DMS153 (cell line): ENCODE results near the gene NRG4.
"Not testable (repeated sequence)": the region's sequence is repeated elsewhere in the genome, so short reads cannot be mapped to it uniquely, and the experiment has no call there.

Experiments used
- DNase-seq: peaks from one replicate; lab custom pipeline; 2025; lab: John Stamatoyannopoulos, UW

Gene NRG4

DNA sequence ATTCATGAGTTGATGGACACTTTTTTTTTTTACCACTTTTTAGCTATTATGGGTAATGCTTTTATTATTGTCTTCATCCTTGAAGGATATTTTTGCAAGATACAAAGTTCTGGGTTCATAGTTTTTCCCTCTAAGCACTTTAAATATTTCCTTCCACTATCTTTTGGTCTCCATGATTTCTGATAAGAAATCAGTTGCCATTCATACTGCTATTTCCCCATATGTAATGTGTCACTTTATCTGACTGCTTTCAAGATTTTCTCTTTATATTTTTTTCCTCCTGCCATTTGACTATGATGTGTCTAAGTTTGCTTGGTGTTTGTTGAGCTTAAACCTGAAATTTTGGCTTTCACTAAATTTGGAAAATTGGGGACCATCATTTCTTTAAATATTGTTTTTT lies 19.3 kb downstream of the NRG4 start:
- no peak for DNase-seq

DNA sequence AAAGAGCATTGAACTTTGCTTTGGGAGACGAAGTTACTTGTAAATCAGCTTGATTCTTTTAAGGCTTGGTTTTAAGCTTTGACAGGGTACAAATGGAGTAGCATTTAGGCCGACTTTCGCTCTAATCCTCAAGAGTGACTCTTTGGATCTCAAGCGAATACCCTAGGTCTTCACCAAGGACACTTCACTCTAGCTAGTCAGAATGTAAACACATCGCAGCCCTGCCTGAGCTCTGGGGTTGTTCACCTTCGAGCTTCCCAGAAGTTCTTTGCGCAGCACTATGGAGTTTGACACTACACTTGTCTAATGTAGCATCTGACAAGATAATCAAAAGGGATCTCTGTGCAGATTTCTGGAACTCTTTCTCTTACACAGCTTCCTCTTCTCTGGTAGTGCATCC lies 22.3 kb downstream of the NRG4 start:
- DNase-seq = no peak

DNA sequence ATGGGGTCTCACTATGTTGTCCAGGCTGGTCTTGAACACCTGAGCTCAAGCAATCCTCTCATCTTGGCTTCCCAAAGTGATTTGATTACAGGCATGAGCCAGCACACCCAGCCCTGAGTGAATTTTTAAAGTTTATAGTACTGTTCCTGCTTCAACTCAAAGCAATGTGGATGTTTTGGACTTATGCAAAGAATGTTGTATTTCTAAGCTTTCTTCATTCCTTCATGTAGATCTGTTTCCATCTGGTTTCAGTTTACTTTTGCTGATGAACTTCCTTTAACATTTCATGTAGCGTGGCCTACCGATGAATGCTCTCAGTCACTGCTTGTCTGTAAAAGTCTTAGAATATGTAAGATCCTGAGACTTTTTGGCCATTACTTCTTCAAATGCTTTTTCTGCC lies 23.2 kb downstream of the NRG4 start:
- DNase-seq = no peak

DNA sequence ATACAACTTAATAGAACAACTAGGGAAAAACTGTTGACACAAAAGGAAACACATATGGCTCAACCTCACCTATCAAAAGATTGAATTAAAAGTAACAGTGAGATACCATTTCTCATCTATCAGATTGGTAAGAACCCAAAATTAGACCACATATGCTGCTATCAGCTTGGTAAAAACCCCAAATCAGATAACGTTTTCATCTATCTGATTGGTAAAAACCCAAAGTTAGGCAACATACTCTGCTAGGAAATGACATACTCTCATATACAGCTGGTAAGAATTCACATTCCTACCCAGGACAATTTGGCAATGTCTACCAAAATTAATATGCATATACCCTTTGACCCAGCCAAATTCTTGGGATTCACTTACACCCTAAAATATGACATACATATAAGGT lies 26.3 kb downstream of the NRG4 start:
- no peak for DNase-seq

DNA sequence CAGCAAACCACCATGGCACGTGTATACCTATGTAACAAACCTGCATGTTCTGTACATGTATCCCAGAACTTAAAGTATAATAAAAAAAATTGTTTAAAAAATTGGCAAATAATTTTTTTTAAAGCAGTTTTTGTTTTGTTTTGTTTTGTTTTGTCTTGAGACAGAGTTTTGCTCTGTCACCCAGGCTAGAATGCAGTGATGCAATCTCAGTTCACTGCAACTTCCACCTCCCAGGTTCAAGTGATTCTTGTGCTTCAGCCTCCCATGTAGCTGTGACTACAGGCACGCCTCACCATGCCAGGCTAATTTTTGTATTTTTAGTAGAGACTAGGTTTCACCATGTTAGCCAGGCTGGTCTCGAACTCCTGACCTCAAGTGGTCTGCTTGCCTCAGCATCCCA lies 27.5 kb downstream of the NRG4 start:
- DNase-seq = not testable (repeated sequence)

DNA sequence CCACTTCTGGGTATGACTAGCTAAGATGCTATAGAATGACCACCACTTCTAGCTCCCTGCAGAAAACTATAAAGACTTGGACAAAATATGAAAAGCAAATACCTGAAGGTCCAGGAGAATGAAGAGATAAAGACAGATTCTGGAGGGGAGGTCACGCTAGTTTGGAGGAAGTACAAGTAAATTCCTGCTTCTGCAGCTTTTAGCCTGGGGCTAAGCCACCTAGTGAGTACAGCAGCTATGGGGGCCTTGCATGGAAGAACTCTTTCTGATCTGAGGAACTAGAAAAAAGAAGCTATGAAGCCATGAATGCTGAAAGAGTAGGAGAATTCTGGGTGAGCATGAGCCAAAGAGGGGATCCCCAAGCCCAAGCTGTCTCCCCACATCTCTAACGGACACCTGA lies 29.8 kb downstream of the NRG4 start:
- no peak for DNase-seq

DNA sequence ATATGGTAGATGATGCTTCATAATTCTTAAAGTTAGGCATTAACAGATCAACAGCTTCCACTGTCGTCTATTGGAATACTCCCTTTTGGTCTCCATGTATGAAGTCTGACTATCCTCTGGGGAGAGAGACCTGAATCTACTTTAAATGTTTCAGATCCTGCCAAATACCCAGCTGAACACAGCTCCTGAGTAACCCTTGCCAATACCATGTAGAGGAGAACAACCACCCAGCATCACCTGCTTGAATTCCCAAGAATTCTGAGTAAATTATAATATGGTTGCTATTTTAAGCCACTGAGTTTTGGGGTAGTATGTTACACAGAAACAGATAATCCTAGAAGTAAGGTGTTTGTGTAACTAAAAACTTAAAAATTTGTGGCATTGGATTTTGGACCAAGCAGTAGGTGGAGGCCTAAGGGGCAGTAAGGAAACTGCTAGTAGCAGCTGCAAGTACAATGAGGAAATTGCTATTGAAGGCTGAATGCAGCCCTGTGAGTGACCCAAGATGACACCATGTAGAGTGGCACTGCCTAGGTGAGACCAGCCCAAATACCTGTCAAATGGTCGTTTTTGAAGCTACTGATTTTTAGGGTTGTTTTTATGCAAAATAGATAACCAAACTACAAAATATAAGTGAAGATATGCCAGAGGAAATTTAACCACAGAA lies 30.9 kb downstream of the NRG4 start:
- DNase-seq = no peak

DNA sequence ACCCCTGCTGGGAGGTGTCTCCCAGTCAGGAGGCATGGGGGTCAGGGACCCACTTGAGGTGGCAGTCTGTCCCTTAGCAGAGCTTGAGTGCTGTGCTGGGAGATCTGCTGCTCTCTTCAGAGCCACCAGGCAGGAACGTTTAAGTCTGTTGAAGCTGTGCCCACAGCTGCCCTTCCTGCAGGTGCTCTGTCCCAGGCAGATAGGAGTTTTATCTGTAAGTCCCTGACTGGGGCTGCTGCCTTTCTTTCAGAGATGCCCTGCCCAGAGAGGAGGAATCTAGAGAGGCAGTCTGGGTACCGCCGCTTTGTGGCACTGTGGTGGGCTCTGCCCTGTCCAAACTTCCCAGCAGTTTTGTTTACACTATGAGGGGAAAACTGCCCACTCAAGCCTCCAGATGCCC lies 35.5 kb downstream of the NRG4 start:
- DNase-seq = not testable (repeated sequence)

DNA sequence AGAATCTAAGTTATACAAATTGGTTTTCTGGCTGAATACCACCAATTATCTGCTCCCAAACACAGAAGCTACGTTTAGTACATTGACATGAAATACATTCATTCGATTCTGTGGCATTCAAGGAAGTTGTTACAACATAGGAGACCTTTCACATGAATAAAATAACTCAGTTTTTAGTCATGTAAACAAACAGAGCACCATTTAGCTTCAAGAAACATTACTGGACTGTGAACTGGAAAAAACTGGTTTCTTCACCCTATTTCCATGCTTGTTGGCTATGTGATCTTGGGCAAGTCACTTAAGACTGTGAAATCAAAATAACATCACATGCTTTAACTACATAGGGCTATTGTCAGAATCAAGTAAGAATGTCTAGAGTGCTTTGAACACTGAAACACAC lies 46.2 kb downstream of the NRG4 start:
- DNase-seq = no peak

DNA sequence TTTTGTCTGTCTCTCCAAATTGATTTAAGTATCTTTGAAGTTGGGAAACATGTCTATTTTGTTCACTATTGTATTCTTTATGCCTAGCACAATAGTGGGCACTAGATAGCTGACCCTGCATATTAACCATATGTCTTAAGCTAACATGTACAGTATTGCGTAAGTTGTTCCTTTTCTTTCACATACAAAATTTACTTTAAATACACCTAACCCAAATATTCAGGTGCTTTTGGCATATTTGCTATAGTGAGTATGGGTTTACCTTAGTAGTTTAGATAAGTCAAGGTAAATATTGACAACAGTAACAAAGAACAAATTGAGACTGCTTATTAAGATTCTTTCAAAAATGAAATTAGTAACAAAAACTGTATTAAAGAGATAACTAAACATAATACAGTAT lies 50.9 kb downstream of the NRG4 start:
- DNase-seq = no peak

DNA sequence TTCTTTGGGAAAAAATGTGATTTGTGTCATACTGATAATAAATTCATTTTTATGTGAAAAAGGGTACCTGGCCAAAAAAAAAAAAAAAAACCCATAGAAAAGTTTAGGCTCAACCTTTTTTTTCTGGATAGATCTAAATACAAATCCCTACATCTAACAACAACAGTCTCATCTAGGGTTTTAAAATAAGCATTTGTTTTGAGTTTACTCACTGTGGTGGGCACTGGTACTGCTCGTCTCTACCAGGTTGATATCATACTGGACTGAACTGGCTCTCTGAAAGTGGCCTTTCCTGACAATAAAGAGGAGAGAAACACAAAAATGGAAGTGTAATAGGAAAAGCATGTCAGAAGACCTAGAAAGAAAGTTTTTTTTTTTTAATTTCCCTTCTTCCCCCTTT lies 56.5 kb downstream of the NRG4 start:
- DNase-seq = no peak

DNA sequence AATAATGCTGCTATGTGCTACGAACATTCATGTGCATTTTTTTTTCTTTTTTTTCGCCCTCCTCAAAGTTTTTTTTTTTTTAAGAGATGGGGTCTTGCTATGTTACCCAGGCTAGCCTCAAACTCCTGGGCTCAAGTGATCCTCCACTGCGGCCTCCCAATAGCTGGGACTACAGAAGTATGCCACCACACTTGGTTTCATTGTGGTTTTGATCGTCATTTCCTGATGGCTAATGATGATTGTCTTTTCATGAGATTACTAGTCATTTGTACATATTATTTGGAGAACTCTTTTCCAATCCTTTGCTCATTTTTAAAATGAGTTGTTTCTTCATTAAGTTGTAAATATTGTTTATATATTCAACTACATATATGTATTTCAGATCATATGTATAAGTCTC lies 59.7 kb downstream of the NRG4 start:
- no peak for DNase-seq

DNA sequence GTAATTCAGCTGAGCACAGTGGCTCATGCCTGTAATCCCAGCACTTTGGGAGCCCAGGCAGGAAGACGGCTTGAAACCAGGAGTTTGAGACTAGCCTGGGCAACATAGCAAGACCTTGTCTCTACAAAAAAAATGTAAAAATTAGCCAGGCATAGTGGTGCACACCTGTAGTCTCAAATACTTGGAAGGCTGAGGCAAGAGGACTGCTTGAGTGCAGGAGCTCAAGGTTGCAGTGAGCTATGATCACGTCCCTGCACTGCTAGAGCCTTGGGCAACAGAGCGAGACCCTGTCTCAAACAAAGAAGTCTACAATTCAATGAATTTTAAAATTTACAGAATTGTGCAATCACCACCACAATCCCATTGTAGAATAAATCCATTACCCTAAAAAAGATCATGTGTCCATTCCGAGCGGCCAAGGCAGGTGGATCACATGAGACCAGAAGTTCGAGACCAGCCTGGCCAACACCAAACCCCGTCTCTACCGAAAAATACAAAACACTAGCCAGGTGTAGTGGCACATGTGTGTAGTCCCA lies 63.4 kb downstream of the NRG4 start:
- DNase-seq = no peak

DNA sequence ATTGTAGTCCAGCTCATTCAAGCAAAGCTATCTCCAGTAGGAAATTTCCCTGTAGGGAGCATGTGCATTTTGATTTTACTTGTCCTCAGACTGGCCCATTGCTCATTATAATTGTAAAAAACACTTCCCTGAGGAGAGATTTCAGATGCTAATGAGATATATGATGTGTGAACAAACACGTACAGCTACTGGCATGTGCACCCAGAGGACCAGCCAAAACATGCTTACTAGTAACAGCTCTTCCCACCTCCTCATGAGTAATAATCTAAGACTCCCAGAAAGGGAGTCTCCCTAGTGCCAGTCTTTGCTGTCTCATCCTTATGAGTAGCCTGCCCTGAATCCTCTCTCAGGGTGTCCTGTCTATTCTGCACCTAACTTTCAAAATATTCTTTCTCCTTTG lies 65.1 kb downstream of the NRG4 start:
- no peak for DNase-seq

DNA sequence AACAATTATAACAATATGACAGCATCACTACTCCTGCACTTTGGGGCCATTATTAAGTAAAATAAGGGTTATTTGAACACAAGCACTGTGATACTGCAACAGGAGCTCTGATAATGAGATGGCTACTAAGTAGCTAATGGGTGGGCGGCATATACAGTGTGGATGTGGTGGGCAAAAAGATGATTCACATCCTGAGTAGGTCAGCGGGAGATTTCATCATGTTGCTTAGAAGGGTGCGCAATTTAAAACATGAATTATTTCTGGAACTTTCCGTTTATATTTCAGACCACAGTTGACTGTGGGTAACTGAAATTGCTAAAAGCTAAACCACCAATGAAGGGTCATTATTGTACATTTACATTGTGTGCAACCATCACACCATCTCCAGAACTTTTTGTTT lies 66.3 kb downstream of the NRG4 start:
- no peak for DNase-seq

DNA sequence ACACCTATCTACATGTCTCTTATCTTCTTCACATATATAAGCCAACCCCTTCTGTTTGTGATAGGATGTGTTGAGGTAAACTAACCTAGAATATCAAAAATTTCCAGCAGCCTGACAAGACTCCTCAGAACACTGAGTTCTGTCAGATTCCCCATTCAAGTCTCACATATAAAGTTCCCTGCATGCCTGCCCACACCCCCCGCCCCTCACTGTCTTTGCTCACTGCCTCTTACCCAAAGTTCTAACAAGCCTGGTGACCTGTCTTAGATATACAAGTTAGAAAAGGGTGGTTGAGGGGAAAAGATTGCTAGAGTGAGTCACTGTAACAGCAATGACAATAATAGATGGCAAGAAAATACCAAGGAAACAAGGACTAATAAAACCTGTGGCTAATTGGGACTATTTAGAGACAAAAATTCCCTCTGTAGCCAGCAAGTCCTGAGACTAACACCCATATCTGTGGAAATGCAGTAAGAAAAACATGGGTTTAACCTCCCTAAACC lies 68.5 kb downstream of the NRG4 start:
- no peak for DNase-seq

DNA sequence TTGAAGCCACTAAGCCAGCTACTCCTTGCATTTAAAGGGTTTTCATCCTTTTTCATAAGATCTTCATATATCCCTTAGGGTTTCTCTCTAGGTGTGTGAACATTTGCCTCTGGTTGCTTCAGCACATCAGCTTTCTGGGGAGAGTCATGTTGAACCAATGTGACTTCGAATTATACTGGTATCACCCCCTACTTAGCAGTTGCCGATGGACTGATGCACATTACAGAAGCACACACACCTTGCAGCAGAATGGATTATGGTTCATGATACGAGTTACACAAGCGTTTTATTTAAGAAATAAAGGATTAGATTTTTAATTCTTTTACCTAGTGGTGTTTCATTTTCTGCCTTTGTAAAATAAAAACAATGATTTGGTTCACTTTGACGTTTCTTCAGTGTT lies 69.0 kb downstream of the NRG4 start:
- DNase-seq = no peak

DNA sequence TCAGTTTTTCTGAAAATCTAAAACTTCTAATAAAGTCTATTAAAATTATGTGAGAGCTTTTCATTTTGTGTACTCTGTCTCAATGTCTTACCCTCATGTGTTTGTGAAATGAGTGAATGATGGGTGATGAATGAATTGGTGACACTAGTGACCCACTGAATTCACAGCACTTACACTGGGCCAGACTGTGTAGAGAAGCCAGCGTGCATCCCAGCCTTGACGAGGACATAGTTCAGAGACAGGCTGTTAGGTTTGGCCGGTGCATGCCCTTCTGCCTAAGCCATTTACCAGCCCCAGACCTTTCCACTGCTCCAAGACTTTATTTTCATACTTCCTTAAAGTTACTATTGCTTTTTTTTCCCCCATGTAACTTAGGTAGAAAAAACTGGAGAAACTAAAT lies 69.8 kb downstream of the NRG4 start:
- no peak for DNase-seq

DNA sequence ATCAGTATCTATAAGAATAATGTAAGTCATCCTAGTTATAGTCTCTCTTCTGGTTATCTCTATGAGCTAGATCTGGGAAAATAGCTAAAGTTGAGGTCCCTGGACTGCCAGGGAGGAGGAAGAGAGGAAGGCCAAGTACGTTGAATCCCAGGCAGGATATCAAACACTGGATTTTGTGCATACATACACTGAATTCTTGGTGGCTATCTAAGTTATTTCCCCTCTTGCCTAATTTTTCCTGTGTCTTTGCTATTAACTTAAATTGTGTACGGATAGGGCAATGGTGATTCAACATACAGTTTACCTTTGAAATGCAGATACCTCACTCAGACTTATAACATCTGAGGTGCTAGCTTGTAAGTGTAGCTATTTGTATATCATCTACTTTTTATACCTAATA lies 81.4 kb downstream of the NRG4 start:
- no peak for DNase-seq

DNA sequence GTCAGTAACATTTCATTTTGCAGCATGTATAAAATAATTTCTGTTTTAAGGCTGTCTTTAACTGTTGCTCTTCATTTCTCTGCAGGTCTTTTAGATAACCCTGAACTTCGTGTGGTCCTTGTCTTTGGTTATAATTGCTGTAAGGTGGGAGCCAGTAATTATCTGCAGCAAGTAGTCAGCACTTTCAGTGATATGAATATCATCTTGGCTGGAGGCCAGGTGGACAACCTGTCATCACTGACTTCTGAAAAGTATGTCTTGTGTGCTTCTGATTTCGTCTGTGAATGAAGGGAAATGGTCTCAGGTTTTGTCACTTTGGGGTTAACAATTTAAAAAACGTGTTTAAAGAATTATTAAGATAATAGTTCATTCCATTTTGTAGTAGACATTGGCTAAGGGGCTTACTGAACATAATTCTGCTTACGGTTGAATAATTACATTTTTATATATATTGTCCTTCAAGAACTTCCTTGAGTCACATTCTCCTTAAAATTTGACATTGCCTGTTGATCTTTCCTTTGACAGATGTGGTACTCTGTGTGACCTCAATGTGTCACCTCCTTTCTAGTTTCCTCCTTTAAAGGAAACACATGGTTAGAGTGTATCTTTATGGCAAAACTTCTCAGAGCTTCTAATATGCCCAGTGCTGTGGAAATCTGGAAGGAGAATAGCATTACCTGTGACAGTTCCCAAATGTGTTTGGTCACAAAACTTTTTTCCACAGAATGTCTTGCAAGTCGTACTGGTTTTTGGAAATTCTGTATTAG lies 82.2 kb downstream of the NRG4 start:
- DNase-seq = no peak

DNA sequence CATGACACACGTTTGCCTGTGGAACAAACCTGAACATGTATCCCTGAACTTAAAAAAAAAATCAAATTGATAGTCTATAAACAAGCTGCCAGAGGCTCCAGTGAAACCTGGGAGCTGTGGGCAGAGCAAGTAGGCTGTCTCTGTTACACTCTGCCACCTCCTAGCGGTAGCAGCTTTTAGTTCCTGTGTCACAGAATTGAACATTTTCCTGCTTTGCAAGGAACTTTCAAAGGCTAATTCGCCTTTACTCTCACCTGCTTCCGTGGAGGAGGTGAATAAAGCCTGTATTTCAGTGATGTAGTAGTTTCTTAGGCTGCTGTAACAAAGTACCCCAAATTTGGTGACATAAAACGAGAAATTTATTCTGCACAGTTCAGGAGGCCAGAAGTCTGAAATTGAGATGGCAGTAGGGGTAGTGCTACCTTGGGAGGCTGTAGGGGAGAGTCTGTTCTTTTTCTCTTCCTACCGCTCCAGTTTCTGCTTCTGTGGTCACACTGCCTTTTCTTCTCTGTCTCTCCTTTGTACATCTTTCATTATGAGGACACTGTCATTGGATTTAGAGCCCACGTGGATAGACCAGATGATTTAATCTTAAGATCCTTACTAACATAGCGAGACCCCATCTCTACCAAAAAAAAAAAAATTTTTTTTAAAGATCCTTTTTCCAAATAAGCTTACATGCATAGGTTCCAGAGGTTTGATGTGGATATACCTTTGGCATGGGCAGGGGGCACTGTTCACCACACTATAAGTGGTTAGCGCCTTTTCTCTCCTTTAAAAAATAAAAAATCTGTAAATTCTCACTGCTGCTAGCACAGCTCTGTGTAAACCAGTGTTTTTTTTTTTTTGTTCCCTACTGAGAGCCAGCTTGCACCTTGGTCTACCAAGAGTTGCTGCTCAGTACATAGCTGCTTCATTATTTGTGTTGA lies 83.3 kb downstream of the NRG4 start:
- no peak for DNase-seq

DNA sequence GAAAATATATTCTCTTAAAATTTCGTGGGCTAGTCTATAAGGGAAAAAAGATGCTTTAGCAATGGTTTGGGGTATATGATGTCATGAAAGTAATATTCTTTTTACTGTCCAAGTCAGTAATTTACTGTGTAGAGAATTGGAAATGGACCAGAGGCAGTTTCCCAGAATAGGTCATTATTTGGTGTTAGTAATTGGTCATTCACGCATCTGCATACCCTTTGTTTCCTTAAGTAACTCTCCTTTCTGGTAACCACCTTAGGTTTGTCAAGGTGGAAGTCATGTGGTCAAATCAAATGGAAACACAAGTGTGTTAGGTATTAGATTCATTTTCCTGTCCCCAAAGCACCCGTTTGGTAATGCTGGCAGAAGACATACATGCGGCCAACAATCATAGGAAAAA lies 84.6 kb downstream of the NRG4 start:
- no peak for DNase-seq
